Left renal cortex interstitium (tissue), 4 donors: ENCODE results near the gene CIAO2A. TPM values are rescaled to one million over a fixed set of nuclear protein-coding genes. Genes with fewer than 3 reads are reported as not detected.
"Not testable (repeated sequence)": the region's sequence is repeated elsewhere in the genome, so short reads cannot be mapped to it uniquely, and the experiment has no call there.

ENCODE experiments used
- DNase-seq, 4 donors: peaks; one replicate each; pipeline ENCODE4 v3.0.0-alpha.2; 2013; ENCODE audit warnings: low read depth in 4 of 4, low spot score in 2 of 4, missing footprints in 1 of 4
- polyA plus RNA-seq, 4 donors: library from polyadenylated mRNA; unstranded; fragments of 120-200 nt; gene quantifications; one replicate each; pipeline ENCODE4 v1.2.1, GENCODE V29; 2013; ENCODE audit not compliant: insufficient read length in 4 of 4

Gene CIAO2A
- polyA plus RNA-seq, result 10 to 100 TPM; 82.1 to 94.9 (median 86.5) TPM

GRCh38 chr15:64093627-64094417 is at the start of gene CIAO2A:
Gene CIAO2A, minus strand, starts transcription at chr15:64093838. Its CDS starts 70 bp downstream, at chr15:64093768.
- DNase-seq, result peak; percentile 90 to 99 (median 97)

GRCh38 chr15:64143276-64143675 is 49.6 kb upstream of the CIAO2A start:
- DNase-seq, result no peak

- no peak for DNase-seq
Observed at GRCh38 chr15:64141798-64142512, 48.3 kb upstream of the CIAO2A start.

GRCh38 chr15:64138331-64138941 is 44.8 kb upstream of the CIAO2A start:
- DNase-seq, result no peak

- no peak for DNase-seq
Observed at GRCh38 chr15:64137226-64137833, 43.7 kb upstream of the CIAO2A start.

GRCh38 chr15:64136347-64136746 is 42.7 kb upstream of the CIAO2A start:
- no peak for DNase-seq

- no peak for DNase-seq
Observed at GRCh38 chr15:64134345-64134829, 40.7 kb upstream of the CIAO2A start.

GRCh38 chr15:64133623-64134344 is 40.1 kb upstream of the CIAO2A start:
- no peak for DNase-seq

GRCh38 chr15:64132217-64132616 is 38.6 kb upstream of the CIAO2A start:
- no peak for DNase-seq

GRCh38 chr15:64131547-64131946 is 37.9 kb upstream of the CIAO2A start:
- DNase-seq, result no peak

GRCh38 chr15:64130159-64130558 is 36.5 kb upstream of the CIAO2A start:
- no peak for DNase-seq

GRCh38 chr15:64127521-64128270 is 34.1 kb upstream of the CIAO2A start:
- no peak for DNase-seq

- DNase-seq, result no peak
Observed at GRCh38 chr15:64125978-64126377, 32.3 kb upstream of the CIAO2A start.

- no peak for DNase-seq
Observed at GRCh38 chr15:64122936-64123351, 29.3 kb upstream of the CIAO2A start.

- no peak for DNase-seq
Observed at GRCh38 chr15:64122444-64122843, 28.8 kb upstream of the CIAO2A start.

GRCh38 chr15:64121614-64122013 is 28.0 kb upstream of the CIAO2A start:
- DNase-seq, result no peak

GRCh38 chr15:64120322-64120721 is 26.7 kb upstream of the CIAO2A start:
- DNase-seq, result not testable (repeated sequence)

GRCh38 chr15:64117759-64118487 is 24.3 kb upstream of the CIAO2A start:
- no peak for DNase-seq

GRCh38 chr15:64112904-64113303 is 19.3 kb upstream of the CIAO2A start:
- DNase-seq, result no peak
